ENCODE results near the gene XRCC1. TPM values are rescaled to one million over a fixed set of nuclear protein-coding genes. Genes with fewer than 3 reads are reported as not detected.
A peak's percentile ranks its signal among the peaks of the same experiment; 100 is the strongest.

The XRCC1 gene
- total and polyA plus RNA-seq, 11 donors = 11.2 to 21.3 (median 16.6) TPM

- intact Hi-C loops (cut with DNase I) = loop anchor here in 6 of 10 donors (1.0 to 10.0 kb wide), 6 partner anchors 60 to 250 kb away; partner anchors contain the start of genes IRGQ (in 3 of the 6), ZNF576 (in 3 of the 6) and KCNN4 (in 1 of the 6)
- H3K27ac ChIP-seq = peak overlapping the region in 11 of 12 donors; percentile 19 to 95 (median 90)
- H3K4me1 ChIP-seq = peaks cover 0 to 25% (median 12%) of the 10 kb centered on the region in 12 donors
- peaks cover 0 to 21% (median 17%) of the 10 kb centered on the region in 9 donors for H3K36me3 ChIP-seq
- peak overlapping the region in 9 of 12 donors; percentile 55 to 72 (median 64) for H3K4me3 ChIP-seq
- no peaks in the 10 kb centered on the region for H3K27me3 ChIP-seq
- ATAC-seq = no peak
- peaks cover 0 to 11% (median 9%) of the 10 kb centered on the region in 12 donors for H3K9me3 ChIP-seq
- WGBS, 4 donors = 10 to 16% (median 13%) methylated on average over 10 to 17 of the region's 17 CpGs
- DNase-seq = no peak
- TF ChIP-seq POLR2A (IDR thresholded peaks at IDR 0.05) = no peak
- no peak for TF ChIP-seq CTCF (IDR thresholded peaks at IDR 0.05)
Observed at GRCh38 chr19:43534305-43534815, 41.0 kb downstream of the XRCC1 start.

- WGBS, 4 donors = 0 to 1% (median 1%) methylated on average over 3 to 41 of the region's 41 CpGs
- TF ChIP-seq CTCF (IDR thresholded peaks at IDR 0.05) (no peak), POLR2A (IDR thresholded peaks at IDR 0.05) (peak in 1 of 2 donors; percentile 32)
- intact Hi-C loops (cut with DNase I) = loop anchor here in 7 of 10 donors (1.0 to 10.0 kb wide), 8 partner anchors 61 to 251 kb away; partner anchors contain the start of genes IRGQ (in 5 of the 7), ZNF576 (in 5 of the 7) and KCNN4 (in 1 of the 7)
Observed at GRCh38 chr19:43533546-43534304, 41.6 kb downstream of the XRCC1 start.

GRCh38 chr19:43532962-43533545 lies 42.3 kb downstream of the XRCC1 start, which contains the start of gene ZNF575:
Gene ZNF575, plus strand, starts transcription at chr19:43533188. Its CDS starts 1,235 bp downstream, at chr19:43534423.
- peaks cover 0 to 8% (median 4%) of the 10 kb centered on the region in 9 donors for H3K36me3 ChIP-seq
- intact Hi-C loops (cut with DNase I) = loop anchor here in 6 of 10 donors (1.0 to 10.0 kb wide), 7 partner anchors 62 to 252 kb away; partner anchors contain the start of genes IRGQ (in 4 of the 6), ZNF576 (in 4 of the 6) and KCNN4 (in 1 of the 6)

More at GRCh38 chr19:43533546-43534304, 41.6 kb downstream of the XRCC1 start:
- H3K27ac ChIP-seq = peak overlapping the region; percentile 58 to 95 (median 88)
- ATAC-seq (peak; percentile 90 to 91 (median 90)), DNase-seq (peak; percentile 98 to 99 (median 99))
- peaks cover 0 to 25% (median 12%) of the 10 kb centered on the region in 12 donors for H3K4me1 ChIP-seq
- peak overlapping the region; percentile 35 to 72 (median 60) for H3K4me3 ChIP-seq
- no peaks in the 10 kb centered on the region for H3K27me3 ChIP-seq
- H3K36me3 ChIP-seq = peaks cover 0 to 15% (median 10%) of the 10 kb centered on the region in 9 donors
- peaks cover 0 to 5% (median 3%) of the 10 kb centered on the region in 12 donors for H3K9me3 ChIP-seq

More at GRCh38 chr19:43532962-43533545, 42.3 kb downstream of the XRCC1 start, which contains the start of gene ZNF575:
- 0% methylated on average over 19 to 47 of the region's 47 CpGs for WGBS, 4 donors
- DNase-seq (peak; percentile 92 to 94 (median 94)), ATAC-seq (peak; percentile 57 to 81 (median 74))
- H3K4me1 ChIP-seq = peaks cover 0 to 26% (median 12%) of the 10 kb centered on the region in 12 donors
- H3K4me3 ChIP-seq = peak within 1 kb of the TSS; percentile 35 to 72 (median 60)
- H3K9me3 ChIP-seq = no peaks in the 10 kb centered on the region
- peak within 1 kb of the TSS; percentile 58 to 95 (median 88) for H3K27ac ChIP-seq
- no peaks in the 10 kb centered on the region for H3K27me3 ChIP-seq
- TF ChIP-seq POLR2A (IDR thresholded peaks at IDR 0.05) (no peak), CTCF (IDR thresholded peaks at IDR 0.05) (peak in 1 of 12 donors; percentile 12)

Measured in heart left ventricle (tissue), 16 donors.